C4-2B (cell line): ENCODE data around the gene SCYL2.
"Not testable (repeated sequence)": the region's sequence is repeated elsewhere in the genome, so short reads cannot be mapped to it uniquely, and the experiment has no call there.

Experiments
- H3K27ac ChIP-seq: fragments of 450-650 bp; 2 replicates; pipeline ENCODE4 v1.5.1; 2017
- ZFX ChIP-seq: fragments of 450-650 bp; IDR thresholded peaks from 2 replicates; pipeline ENCODE4 v1.6.1; 2017
- TF ChIP-seq, protein P1 (sequence below): fragments of 450-650 bp; conservative IDR thresholded peaks from 2 replicates; pipeline ENCODE4 v1.5.1; 2017; ENCODE audit warnings: mild to moderate bottlenecking

The SCYL2 gene

DNA sequence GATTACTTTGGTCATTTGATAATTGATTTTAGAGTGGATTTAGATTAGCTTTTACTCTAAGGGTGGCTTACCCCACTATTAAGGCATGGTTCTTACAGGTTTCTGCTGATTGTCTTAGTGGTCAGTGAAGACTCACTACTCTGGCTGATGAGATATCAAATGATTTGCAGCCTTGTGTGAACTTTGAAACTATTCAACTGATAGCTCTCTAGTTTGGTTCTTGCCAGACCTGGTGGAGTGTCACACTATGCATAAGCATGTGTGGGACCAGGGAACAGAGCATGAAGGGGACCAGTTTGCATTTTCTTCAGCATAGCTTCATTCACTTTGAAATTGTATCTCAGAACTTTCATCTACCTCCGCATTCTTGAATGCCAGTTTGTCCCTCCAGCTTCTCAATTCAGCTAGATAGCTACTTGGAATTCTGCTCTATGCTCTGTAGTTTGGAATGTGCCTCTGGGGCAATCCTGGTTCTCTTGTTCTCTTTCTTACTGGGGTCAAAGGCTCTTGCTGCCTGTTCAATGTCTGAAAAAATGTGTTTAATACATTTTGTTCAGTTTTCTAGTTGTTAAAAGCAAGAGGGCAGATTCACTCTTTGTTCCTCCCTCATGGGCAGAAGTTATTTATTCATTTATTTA, 12.7 kb downstream of the SCYL2 start:
- no peak overlapping the region for H3K27ac ChIP-seq
- TF ChIP-seq ZFX = no peak
- TF ChIP-seq, protein P1, sequence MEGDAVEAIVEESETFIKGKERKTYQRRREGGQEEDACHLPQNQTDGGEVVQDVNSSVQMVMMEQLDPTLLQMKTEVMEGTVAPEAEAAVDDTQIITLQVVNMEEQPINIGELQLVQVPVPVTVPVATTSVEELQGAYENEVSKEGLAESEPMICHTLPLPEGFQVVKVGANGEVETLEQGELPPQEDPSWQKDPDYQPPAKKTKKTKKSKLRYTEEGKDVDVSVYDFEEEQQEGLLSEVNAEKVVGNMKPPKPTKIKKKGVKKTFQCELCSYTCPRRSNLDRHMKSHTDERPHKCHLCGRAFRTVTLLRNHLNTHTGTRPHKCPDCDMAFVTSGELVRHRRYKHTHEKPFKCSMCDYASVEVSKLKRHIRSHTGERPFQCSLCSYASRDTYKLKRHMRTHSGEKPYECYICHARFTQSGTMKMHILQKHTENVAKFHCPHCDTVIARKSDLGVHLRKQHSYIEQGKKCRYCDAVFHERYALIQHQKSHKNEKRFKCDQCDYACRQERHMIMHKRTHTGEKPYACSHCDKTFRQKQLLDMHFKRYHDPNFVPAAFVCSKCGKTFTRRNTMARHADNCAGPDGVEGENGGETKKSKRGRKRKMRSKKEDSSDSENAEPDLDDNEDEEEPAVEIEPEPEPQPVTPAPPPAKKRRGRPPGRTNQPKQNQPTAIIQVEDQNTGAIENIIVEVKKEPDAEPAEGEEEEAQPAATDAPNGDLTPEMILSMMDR = no peak

DNA sequence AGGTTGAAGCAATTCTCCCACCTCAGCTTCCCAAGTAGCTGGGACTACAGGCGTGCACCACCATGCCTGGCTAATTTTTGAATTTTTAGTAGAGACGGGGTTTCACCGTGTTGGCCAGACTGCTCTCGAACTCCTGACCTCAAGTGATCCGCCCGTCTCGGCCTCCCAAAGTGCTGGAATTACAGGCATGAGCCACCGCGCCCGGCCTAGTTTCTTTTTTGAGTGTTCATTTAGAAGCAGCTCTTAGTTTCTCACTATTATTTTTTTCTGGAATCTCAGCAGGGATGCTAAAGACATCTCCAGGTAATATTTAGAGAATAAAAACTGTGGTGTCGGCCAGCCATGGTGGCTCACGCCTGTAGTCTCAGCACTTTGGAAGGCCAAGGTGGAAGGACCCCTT, 17.6 kb downstream of the SCYL2 start:
- H3K27ac ChIP-seq = not testable (repeated sequence)

DNA sequence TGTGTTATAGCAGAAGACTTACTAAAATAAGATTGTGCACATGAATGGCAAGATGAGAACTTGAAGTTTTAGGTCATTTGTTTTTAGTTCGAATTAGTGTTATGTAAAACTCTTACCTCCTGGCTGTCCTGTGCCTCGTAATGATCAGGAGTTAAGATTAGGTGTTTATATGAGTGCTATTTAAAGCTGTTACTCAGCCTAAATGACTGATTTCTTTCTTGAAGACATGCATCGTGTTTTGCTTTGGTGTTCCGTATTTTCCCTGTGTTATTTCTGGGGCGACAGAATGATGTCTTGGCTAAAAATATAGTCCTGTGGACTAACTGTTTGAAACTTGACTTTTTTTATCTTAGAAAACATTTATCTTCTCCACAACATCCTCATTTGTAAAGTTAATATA, 22.1 kb downstream of the SCYL2 start:
- no peak for TF ChIP-seq ZFX
- TF ChIP-seq, protein P1 = no peak

DNA sequence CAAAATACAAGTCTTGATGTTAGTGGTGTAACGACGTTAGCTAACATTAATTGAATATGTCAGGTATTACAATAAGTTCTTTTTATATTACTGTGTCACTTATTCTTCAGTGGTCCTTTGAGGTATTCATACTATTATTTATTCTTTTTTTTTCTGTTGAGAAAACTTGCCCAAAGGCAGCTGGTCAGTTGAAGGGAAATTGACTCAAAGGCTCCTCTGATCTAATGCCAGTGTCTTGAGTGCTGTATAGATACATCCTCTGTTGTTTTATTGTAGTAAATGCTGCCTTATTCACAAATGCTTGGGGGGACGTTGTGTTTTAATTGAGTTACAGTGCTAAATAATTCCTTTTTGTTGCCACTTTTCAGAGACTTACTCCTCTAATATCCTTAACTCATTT, 23.0 kb downstream of the SCYL2 start:
- H3K27ac ChIP-seq = no peak overlapping the region
- TF ChIP-seq, protein P1 = no peak
- no peak for TF ChIP-seq ZFX

More for the DNA sequence above, 22.1 kb downstream of the SCYL2 start:
- no peak overlapping the region for H3K27ac ChIP-seq

DNA sequence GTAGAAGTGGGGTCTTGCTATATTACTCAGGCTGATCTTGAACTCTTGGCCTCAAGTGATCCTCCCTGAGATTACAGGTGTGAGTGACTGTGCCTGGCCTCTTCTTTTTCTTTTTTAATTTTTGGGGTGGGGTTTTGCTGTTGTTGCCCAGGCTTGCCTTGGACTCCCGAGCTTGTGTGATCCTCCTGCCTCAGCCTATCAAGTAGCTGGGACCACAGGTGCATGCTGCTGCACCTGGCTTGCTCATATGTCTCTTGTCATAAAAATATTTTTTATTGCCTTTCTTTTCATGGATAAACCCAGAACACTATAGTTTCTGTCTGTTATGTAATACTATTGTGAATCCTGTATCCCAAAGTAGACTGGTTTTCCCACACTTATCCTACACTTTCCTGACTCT, 26.0 kb downstream of the SCYL2 start:
- H3K27ac ChIP-seq = no peak overlapping the region
- TF ChIP-seq, protein P1 = no peak
- TF ChIP-seq ZFX = no peak

DNA sequence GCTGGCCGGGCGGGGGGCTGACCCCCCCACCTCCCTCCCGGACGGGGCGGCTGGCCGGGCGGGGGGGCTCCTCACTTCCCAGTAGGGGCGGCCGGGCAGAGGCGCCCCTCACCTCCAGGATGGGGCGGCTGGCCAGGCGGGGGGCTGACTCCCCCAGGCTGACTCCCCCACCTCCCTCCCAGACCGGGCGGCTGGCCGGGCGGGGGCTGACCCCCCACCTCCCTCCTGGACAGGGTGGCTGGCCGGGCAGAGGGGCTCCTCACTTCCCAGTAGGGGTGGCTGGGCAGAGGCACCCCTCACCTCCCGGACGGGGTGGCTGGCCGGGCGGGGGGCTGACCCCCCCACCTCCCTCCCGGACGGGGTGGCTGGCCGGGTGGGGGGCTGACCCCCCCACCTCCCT, 27.4 kb downstream of the SCYL2 start:
- not testable (repeated sequence) for H3K27ac ChIP-seq

DNA sequence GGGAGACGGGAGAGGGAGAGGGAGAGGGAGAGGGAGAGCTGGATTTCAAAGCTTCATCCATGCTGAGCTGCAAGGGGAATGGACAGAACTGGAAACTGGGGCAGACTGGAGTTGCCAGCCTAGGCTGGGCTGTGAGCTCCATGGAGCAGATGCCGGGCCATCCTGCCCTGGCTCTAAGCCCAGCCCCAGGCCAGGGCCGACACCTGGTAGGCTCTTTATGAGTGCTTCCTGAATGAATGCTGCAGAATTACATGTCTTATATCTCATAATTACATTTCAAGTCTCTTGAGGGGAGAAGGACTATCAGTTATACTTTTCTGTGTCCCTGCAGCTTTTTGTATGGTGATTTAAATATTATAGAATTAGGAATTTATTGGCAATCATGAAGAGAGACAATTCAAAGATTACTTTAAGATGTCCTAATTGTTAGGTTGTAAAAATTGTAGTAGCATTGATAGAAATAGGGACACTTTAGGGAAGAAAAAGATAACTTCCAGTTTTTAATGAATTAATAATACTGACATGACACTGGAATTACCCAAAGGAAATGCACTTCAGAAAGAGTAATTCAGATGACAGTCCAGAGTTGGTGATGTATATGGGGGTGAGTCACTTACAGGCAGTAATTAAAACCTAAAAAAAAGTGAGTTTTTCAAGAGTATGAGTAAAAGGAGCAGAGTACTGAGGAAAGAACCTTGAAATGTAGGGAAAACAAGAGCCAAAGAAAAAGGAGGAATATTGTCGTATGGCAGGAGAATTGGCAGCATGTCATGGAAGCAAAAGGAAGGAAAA, 29.0 kb downstream of the SCYL2 start:
- no peak overlapping the region for H3K27ac ChIP-seq
- TF ChIP-seq ZFX = no peak
- TF ChIP-seq, protein P1 = no peak

DNA sequence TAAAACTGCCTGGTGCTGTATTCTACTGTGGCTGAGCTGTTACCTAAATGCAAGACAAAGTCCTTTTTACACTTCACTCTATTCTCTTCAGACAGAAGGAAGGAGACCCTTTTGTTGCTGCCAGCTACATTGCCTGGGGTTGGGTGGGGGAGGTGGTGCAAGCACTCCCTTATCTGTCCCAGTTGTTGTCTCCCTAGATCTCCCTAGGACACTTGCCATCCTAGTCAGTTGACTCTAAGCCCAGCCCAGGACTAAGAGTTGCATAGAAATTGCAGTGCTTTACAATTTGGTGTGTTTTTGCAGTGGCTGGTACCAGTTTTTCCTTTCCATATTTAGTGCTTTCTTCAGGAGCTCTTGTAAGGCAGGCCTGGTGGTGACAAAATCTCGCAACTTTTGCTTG, 35.1 kb downstream of the SCYL2 start:
- no peak overlapping the region for H3K27ac ChIP-seq
- TF ChIP-seq ZFX = no peak
- TF ChIP-seq, protein P1 = no peak
